HL-60 (cell line): ENCODE results near the gene TLX3.

Source experiments
- DNase-seq, 2 experiments: peaks; one replicate each; pipeline ENCODE4 v3.0.0-alpha.2; 2010 to 2020; ENCODE audit warnings: low read depth in 1 of 2, low spot score in 1 of 2
- H3K27ac ChIP-seq: fragments of 250-450 bp; sonication (Bioruptor Pico); replicated peaks from 2 replicates; pipeline ENCODE4 v1.5.1; 2020; ENCODE audit warnings: mild to moderate bottlenecking, moderate library complexity
- H3K27me3 ChIP-seq: fragments of 250-450 bp; sonication (Bioruptor Pico); 2 replicates; pipeline ENCODE4 v1.5.1; 2021; ENCODE audit warnings: mild to moderate bottlenecking, moderate library complexity; ENCODE audit not compliant: insufficient read depth, poor library complexity, severe bottlenecking
- H3K4me3 ChIP-seq: replicated peaks from 2 replicates; pipeline ENCODE4 v1.5.1; 2011; ENCODE audit warnings: mild to moderate bottlenecking, control low read depth, low read length; ENCODE audit not compliant: insufficient read depth
- CTCF ChIP-seq: IDR thresholded peaks from one replicate; pipeline ENCODE4 v1.5.1; 2011; ENCODE audit warnings: low read length, control low read depth, inconsistent platforms; ENCODE audit not compliant: insufficient read depth
- GABPA ChIP-seq: IDR thresholded peaks from 2 replicates; pipeline ENCODE4 v1.6.1; 2012; ENCODE audit warnings: low read depth
- POLR2AphosphoS5 ChIP-seq: IDR thresholded peaks from 2 replicates; pipeline ENCODE4 v1.6.1; 2012; ENCODE audit warnings: low read depth
- REST ChIP-seq: IDR thresholded peaks from 2 replicates; pipeline ENCODE4 v1.6.1; 2012; ENCODE audit warnings: low read depth; ENCODE audit not compliant: insufficient replicate concordance
- SPI1 ChIP-seq: IDR thresholded peaks from 2 replicates; pipeline ENCODE4 v1.6.1; 2012; ENCODE audit warnings: low read depth, mild to moderate bottlenecking, borderline replicate concordance

The TLX3 gene

GRCh38 chr5:171315925-171316257 is 6.8 kb downstream of the TLX3 start:
- Histone ChIP-seq H3K27me3 (peaks cover 81% of the 10 kb centered on the region), H3K27ac (no peak overlapping the region), H3K4me3 (no peak overlapping the region)
- TF ChIP-seq REST (no peak), POLR2AphosphoS5 (no peak), GABPA (no peak), SPI1 (no peak), CTCF (no peak)
- DNase-seq: no peak

- Histone ChIP-seq H3K27me3 (peaks cover 76% of the 10 kb centered on the region), H3K27ac (no peak overlapping the region), H3K4me3 (no peak overlapping the region)
- TF ChIP-seq CTCF: no peak
- no peak for TF ChIP-seq SPI1
- no peak for TF ChIP-seq GABPA
- TF ChIP-seq REST: no peak
- TF ChIP-seq POLR2AphosphoS5: no peak
- DNase-seq: no peak
These were observed 7.4 kb downstream of the TLX3 start for GRCh38 chr5:171316258-171317121.

GRCh38 chr5:171317230-171317629 is 8.2 kb downstream of the TLX3 start:
- peaks cover 76% of the 10 kb centered on the region for H3K27me3 ChIP-seq
- H3K27ac ChIP-seq: no peak overlapping the region
- no peak overlapping the region for H3K4me3 ChIP-seq
- no peak for TF ChIP-seq REST
- no peak for TF ChIP-seq GABPA
- TF ChIP-seq POLR2AphosphoS5: no peak
- TF ChIP-seq SPI1: no peak
- TF ChIP-seq CTCF: no peak
- no peak for DNase-seq
